ENCODE measurements around the gene FBLN2.

Gene FBLN2

DNA sequence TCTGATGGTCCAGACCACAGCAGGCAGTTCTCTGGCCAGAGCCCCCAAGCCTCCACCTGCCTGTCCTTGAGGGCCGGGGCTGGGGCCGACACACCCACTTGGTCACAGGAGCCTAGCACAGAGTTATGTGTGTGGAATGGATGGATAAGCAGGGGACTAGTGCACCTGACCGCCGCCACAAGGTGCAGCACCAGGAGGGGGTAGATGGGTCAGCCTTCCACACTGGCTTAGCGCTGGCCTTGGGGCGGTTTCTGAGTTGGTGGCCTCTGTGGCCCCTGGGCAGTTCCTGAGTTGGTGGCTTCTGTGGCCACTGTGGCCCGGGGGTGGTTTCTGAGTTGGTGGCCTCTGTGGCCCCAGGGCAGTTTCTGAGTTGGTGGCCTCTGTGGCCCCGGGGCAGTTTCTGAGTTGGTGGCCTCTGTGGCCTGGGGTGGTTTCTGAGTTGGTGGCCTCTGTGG, 75.8 kb downstream of the FBLN2 start:
- no peak for DNase-seq (ENCODE audit: low spot score)

DNA sequence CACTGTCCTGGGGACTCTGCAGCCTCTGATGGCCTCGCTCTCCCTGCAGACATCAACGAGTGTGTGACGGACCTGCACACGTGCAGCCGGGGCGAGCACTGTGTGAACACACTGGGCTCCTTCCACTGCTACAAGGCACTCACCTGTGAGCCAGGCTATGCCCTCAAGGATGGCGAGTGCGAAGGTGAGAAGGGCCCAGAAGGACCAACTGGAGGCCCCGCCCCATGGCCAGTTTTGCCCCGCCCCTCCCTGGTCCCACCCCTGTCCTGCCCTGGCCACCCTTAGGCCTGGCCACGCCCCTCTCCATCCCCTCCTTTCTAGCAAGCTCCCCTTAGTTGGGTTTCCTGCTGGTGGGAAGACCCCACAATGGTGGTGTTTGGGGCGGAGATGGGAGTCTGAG, 77.5 kb downstream of the FBLN2 start:
- peak; percentile 71 for DNase-seq (ENCODE audit: low spot score)

DNA sequence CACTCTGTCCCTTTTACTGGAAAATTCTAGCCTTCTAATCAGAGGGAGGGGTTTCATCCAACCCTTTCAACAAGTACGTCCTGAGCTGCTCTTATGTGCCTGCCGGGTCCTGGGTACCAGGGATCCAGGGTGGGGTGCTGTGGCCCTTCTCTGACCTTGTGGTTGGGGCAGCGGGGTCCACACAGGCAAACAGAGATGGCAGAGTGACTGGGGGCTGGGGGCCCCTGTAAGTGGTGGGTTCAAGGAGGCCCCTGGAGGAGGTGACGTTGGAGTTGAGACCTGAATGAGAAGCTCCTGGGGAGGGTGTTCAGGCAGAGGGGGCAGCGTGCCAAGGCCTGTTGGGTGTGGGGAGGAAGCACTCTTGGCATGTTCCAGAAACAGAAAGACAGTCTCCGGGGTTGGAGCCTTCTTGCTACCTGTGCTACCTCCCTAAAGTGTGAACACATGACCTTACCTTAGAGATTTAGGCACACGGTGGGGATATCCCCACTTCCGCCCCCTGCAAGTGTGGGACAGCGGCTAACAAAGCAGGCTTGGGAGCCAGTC, 78.1 kb downstream of the FBLN2 start:
- no peak for DNase-seq (ENCODE audit: low spot score)

DNA sequence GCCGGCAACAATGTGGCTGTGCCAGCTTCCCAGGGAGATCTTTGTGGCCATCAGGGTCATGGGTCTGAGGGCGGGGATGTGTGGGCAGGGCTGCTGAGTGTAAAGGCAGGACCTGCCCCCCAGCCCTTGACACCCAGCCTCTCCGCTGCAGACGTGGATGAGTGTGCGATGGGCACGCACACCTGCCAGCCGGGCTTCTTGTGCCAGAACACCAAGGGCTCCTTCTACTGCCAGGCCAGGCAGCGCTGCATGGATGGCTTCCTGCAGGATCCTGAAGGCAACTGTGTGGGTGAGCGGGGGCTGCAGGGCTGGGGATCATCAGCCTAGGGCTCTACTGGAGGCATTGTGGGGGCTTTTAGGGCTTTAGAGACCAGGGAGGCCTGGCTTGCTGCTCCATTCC, 78.8 kb downstream of the FBLN2 start:
- no peak for DNase-seq (ENCODE audit: low spot score)

DNA sequence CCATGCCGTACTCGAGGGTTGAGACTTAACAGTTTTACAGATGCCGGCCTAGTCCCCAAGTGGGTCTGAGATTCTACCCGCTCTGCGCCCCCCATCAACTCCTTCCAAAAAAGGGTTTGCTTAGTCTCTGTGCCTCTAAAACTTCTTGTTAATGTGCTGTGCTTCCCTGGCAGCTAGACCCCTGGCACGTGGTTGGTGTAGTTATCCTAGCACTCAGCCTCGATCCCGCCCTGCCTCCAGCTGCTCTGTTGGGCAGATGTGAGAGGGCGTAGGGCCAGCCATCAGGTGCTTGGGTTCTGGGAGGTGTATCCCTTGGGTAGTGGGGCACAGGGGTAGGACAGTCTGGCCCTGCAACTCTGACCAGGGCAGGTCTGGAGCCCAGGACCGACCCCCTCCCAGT, 79.5 kb downstream of the FBLN2 start:
- no peak for DNase-seq (ENCODE audit: low spot score)

DNA sequence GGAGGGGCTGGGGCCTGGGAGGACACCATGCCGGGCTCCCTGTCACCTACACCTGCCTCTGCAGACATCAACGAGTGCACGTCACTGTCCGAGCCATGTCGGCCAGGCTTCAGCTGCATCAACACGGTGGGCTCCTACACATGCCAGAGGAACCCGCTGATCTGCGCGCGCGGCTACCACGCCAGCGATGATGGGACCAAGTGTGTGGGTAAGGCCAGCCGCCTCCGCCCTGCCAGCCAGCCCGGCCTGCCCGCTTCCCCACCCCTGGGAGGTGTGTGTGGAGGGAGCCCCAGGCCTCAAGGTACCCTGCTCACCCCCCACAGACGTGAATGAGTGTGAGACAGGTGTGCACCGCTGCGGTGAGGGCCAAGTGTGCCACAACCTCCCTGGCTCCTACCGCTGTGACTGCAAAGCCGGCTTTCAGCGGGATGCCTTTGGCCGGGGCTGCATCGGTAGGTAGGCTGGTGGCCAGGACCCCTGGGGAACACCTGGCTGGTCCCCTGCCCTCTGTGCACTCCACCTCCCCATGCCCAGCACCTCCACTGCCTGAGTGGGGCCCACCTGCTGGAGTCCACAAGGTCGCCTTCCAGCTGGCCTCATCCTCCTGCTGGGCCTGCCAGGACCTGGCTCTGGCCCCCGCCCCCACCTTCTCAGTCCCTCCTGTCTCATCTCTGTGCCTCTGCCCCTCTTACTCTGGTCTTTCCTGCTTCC, 80.1 kb downstream of the FBLN2 start:
- DNase-seq (ENCODE audit: low spot score), result no peak

DNA sequence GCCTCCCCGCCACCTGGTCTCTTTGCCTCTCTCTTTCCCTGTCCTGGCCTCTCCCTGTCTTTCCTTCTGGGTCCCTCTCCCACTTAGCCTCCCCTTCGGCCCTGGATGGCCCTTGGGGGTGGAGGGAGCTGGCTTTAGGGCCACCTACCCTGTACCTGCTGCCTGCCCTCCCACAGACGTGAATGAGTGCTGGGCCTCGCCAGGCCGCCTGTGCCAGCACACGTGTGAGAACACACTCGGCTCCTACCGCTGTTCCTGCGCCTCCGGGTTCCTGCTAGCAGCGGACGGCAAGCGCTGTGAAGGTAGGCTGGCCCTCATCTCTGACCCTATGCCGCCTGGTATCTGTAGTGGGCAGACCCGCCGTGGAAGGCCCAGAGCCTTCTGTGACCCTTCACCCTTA, 80.7 kb downstream of the FBLN2 start:
- DNase-seq (ENCODE audit: low spot score), result no peak

DNA sequence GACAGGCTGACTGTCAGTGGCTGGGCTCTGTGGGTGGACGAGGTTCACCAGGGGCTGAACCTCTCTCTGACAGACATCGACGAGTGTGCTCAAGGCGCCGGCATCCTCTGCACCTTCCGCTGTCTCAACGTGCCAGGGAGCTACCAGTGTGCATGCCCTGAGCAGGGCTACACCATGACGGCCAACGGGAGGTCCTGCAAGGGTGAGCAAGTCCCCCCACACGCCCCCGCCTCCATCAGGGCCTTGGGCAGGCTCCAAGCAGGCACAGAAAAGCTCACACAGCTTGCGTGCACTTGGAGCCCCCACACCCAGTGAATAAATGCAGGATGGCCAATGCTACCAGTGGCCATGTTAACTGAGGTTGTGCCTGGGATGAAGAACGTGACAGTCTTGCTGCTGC, 82.3 kb downstream of the FBLN2 start:
- no peak for DNase-seq (ENCODE audit: low spot score)

DNA sequence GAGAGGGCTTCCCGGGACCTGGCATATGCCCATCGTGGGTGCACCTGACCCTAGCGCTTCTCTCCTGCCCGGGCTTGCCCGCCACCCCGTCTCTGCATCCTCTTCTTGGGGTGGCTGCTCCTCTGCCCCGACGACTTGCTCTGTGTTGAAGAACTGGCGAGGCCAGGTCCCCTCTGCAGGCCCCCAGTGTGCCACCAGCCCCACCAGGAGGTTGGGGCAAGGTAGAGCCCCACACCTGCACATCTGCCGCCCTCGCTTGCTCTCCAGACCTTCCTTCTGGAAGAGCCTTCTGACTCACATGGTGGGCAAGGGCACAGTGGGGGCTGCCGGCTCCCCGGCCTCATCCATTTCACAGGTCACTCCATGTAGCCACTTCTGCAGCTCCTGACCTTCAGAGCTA, 84.3 kb downstream of the FBLN2 start:
- DNase-seq (ENCODE audit: low spot score), result no peak

DNA sequence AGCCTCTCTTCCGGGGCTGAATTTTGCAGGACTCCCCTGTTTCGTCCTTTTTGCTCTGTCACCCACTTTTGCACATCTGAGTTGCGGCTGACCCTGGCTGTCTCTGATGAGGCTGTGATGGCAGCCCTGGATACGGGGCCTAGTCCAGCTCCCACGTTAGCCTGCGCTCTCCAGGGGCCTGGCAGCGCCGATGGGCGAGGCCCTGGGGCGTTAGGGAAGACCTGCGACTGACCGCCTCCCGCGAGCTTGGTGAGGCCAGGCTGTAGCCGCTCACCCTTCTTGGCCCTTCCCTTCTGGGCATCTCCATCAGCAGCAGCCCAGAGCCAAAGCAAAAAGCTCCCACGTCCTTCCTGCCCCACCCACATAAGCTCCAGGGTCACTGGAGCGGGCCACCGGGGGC, 85.2 kb downstream of the FBLN2 start:
- no peak for DNase-seq (ENCODE audit: low spot score)

DNA sequence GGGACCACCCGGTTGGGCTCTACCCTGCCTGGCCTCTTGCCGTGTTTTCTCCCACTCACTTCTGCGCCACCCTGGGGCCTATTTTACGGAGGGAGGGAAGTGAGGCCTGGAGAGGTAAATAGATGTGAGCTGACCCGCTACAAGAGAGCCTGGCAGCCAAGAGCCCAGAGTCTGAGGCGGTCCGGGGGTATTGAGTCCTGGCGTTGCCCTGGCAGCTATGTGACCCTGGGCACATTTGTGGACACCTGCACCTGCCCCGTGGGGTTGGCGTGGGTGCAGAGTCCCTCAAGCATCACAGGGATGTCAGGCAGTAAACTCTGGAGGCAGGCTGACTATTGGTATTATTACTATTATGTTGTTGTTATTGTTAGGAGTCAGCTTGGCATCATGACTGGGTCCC, 85.7 kb downstream of the FBLN2 start:
- DNase-seq (ENCODE audit: low spot score), result no peak

DNA sequence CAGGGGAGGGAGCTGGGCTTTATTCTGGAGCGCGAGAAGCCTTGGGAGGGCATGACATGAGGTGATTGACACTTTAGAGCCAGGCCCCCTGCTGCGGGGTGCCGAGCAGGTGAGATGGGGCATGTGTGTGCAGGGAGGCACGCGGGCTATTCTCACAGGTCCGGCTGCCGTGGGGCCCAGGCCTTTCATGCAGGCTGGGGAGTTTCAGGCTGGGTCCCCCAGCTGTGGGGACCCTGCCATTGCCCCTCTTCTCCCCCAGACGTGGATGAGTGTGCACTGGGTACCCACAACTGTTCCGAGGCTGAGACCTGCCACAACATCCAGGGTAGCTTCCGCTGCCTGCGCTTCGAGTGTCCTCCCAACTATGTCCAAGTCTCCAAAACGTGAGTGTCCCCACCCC, 87.3 kb downstream of the FBLN2 start:
- no peak for DNase-seq (ENCODE audit: low spot score)

DNA sequence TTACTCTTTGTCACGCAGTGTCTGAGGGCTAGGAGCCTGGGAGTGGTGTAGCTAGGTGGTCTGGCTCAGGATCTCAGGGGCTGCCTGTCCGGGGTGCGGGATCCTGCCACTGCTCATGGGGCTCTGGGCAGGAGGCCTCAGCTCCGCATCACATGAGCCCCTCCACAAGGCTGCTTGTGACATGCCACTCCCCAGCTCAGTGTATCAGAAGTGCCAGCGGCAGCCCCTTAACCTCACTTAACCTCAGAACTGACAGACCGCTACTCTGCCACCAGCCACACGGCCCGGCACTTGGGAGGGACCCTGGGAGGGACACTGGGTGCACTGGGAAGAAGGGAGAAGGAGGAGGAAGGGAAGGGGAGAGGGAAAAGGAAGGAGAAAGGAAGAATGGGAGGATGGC, 87.9 kb downstream of the FBLN2 start:
- DNase-seq (ENCODE audit: low spot score), result no peak

DNA sequence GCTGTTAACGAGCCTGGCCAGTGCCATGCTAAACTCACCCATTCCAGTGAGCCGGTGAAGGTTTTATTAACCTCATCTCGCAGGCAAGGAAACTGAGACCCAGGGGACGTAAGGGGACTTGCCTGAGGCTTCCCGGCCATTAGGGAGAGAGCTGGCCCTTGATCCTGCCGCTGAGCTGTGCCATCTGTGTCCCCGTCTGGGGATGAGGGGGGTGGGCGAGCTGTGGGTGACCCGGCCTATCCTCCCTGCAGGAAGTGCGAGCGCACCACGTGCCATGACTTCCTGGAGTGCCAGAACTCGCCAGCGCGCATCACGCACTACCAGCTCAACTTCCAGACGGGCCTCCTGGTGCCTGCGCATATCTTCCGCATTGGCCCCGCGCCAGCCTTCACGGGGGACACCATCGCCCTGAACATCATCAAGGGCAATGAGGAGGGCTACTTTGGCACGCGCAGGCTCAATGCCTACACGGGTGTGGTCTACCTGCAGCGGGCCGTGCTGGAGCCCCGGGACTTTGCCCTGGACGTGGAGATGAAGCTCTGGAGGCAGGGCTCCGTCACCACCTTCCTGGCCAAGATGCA, 88.5 kb downstream of the FBLN2 start:
- DNase-seq (ENCODE audit: low spot score), result no peak

DNA sequence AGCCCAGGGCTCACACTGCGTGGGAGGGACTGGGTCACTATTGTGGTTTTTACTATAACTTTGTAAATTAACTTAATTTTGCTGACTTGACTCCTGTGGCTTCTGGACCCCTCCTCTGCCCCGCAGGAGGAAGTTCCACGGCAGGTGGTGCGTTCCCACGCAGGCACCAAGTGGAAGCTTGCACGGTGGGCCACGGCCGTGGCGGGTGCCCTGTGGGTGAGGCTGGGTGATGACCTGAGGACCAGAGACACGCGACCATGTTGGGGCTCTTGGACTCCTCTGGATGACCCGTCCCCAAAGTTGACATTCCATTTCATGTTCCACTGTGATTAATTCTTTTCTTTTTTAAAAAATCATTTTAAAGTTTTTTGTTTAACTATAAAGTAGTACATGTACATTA, 89.0 kb downstream of the FBLN2 start:
- no peak for DNase-seq (ENCODE audit: low spot score)

DNA sequence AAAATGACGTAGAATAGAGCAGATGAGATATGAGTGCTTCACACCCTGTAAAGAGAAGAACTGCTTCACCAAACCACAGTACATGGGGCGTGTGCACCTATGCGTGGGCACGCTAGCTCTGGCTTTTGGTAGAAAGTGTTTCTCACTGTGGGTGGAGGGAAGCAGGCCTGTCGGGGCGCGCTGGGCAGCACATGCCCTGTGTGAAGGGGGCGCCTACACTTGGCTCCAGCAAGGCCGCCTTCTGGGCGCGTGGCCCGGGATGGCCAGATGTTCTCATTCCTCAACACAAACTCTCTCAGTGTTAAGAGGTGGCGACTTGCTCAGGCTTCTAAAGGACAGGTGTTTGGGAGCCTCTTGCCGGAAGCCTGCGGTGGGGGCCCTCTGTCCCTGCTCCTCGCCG, 90.0 kb downstream of the FBLN2 start:
- DNase-seq (ENCODE audit: low spot score), result no peak

DNA sequence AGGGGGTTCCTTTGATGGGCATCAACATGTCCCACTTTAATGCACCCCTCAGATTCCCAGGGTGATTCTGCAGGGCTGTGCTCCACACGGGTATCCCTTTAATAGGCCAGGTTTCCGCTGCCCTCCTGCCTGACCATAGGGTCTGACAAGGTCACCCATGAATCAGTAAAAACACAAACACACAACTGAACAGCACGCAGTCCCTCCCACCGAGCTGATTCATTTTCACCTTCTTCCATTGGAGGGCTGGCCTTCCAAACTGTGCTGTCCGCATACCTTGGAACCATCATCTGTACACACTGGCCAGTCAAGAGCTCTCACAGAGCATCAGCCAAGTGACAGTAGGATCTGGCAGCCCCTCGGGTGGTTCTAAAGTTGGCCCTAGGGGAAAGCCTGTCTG, 93.7 kb downstream of the FBLN2 start:
- no peak for DNase-seq (ENCODE audit: low spot score)

DNA sequence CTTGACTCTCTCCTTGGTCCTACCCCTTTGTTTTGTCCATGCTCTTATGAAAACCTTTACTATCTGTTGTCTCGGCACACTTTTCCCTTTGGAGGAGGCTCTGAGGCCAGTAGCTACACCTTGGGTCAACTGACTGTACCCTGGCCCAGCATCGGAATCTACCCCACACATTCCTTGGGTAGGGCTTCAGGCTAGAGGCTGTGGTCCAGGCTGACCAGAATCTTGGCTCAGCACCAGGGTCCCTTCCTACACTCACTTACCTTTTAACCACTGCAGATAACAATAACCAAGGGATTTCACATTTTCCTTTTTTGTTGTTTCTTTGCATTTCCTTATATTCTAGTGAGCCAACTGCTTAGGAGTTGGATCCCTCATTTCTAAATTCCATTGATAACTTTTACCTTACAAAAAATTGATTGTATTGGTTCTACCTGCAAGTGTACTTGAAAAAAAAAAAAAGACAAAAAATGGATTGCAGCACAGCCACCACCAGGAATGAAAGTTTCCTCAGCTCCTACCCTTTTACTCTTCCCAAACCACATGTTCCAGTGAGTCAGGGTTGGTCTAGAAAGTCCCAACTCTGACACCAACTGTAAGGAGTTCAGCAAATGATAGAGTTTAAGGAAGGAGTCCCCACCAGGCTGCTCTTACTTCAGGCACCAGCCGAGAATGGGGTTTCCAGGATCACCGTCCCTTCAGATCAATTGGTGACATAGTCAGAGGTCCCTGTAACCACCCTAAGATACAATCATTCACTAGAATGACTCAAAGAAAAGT, 95.6 kb downstream of the FBLN2 start:
- DNase-seq (ENCODE audit: low spot score), result no peak

DNA sequence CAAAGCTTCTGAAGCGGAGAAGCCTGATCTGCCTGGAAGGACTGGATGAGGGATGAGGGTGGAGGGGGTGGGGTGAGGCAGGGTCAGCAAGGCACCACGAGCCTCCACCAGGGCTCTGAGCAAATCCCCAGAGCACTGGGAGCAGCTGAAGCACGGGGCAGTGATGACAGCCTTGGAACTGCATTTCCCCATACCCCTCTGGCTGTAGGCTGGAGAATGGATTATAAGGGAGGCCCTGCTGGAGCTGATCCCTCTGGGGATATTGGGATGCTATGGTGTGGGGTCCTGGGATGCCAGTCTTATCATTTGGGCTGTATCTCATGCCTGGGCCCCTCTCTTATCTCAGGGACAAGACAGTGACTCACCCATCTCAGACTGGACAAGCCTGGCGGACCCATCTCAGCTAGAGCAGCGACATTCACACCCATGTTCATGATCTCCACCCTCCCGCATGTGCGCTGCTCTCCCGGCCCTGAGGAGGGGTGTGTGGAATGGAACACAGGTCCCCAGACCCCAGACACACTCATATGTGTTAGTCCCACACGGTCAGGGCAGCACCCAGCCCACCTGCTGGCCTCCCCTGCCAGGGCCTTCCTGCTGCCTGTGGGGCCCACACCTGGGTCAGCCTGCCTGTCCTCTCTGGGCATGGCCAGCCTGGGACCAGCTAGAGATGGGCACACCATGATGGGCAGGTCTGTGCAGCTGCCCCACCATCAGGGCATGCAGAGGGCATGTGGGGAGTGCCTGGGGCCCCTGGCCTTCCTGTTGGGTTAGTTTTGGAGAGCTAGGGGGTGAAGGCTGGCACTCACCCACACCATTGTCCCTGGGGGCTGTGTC, 97.1 kb downstream of the FBLN2 start:
- no peak for DNase-seq (ENCODE audit: low spot score)

DNA sequence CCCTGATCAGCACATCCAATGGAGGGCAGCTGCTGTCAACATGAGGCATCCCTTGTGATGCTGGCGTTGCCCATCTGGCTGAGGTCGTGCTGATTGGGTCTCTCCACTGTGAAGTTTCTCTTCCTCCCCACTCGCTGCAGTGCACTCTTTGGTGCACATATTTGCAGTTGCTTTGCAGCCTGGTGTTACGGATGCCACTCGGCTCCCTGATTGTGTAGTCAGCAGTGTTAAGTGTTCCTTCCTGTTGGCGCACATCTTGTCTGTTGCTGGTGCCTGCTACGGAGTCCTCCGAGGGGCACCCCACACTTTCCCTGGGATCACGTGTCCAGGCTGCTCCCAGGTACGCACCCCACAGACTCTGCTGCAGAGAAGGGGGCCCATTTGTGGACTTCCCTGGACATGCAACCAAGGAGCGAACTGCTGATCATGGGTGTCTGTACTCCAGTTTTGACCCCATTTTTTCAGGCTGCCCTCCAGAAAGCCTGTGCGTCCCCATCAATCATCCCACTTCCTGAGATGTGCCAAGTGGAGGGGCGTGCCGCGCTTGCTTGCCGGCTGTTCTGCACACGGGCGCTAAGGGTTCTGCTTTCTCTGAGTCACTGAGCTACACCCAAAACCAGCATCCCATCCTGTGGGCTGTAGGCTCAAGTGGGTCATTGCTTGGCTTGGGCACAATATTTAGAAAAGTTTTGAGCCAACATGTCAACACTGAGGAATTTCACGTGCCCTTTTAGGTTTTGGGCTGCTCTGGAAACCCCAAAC, 98.6 kb downstream of the FBLN2 start:
- no peak for DNase-seq (ENCODE audit: low spot score)
